Keratinocyte (primary cell): ENCODE results near the gene ITGA3. TPM values are rescaled to one million over a fixed set of nuclear protein-coding genes. Genes with fewer than 3 reads are reported as not detected.

Experiments
- DNase-seq: peaks from one replicate; pipeline ENCODE4 v3.0.0-alpha.2; 2011; ENCODE audit warnings: low read depth, missing footprints, low spot score
- FAIRE-seq: peaks from 2 replicates; lab custom pipeline; 2011; peaks lifted over from hg19 to GRCh38; lab: Jason Lieb, UNC
- H2AFZ ChIP-seq: 2 replicates; pipeline ENCODE4 v1.6.0; 2012; ENCODE audit warnings: low read length, control low read depth, inconsistent platforms; ENCODE audit not compliant: control insufficient read depth
- H3K27ac ChIP-seq: 2 replicates; pipeline ENCODE4 v1.5.1; 2011; ENCODE audit warnings: low read length; ENCODE audit not compliant: control insufficient read depth, insufficient read depth
- H3K27me3 ChIP-seq: 3 replicates; pipeline ENCODE4 v1.6.0; 2011; ENCODE audit warnings: low read length; ENCODE audit not compliant: control insufficient read depth, insufficient read depth; ENCODE audit errors: extremely low read depth
- H3K36me3 ChIP-seq, 2 experiments: 2 replicates in 1 of 2; 3 replicates in 1 of 2; pipeline ENCODE4 v1.5.1; 2011; ENCODE audit warnings: low read length in 2 of 2, mild to moderate bottlenecking in 1 of 2; ENCODE audit not compliant: control insufficient read depth in 2 of 2, insufficient read depth in 2 of 2; ENCODE audit errors: extremely low read depth in 1 of 2
- H3K4me1 ChIP-seq: 3 replicates; pipeline ENCODE4 v1.5.1; 2011; ENCODE audit warnings: low read length; ENCODE audit not compliant: control insufficient read depth, insufficient read depth; ENCODE audit errors: extremely low read depth
- H3K4me2 ChIP-seq: 3 replicates; pipeline ENCODE4 v1.6.0; 2011; ENCODE audit warnings: low read depth, low read length; ENCODE audit not compliant: control insufficient read depth, insufficient read depth; ENCODE audit errors: extremely low read depth
- H3K4me3 ChIP-seq, 3 experiments: fragments of 200-600 bp in 1 of 3; sonication (generic) in 1 of 3; 2 replicates in 2 of 3; 3 replicates in 1 of 3; pipeline ENCODE4 v1.5.1; 2011 to 2016; ENCODE audit warnings: low read length in 3 of 3, mild to moderate bottlenecking in 3 of 3, control low read depth in 2 of 3, inconsistent platforms in 1 of 3, low read depth in 1 of 3, mixed read lengths in 1 of 3, mixed run types in 1 of 3, moderate library complexity in 1 of 3; ENCODE audit not compliant: control insufficient read depth in 2 of 3, insufficient read depth in 2 of 3; ENCODE audit errors: extremely low read depth in 1 of 3
- H3K79me2 ChIP-seq: 2 replicates; pipeline ENCODE4 v1.6.0; 2012; ENCODE audit warnings: low read length; ENCODE audit not compliant: control insufficient read depth, insufficient read depth
- H3K9ac ChIP-seq: 3 replicates; pipeline ENCODE4 v1.6.0; 2011; ENCODE audit warnings: low read length; ENCODE audit not compliant: control insufficient read depth, insufficient read depth; ENCODE audit errors: extremely low read depth
- H3K9me1 ChIP-seq: 3 replicates; pipeline ENCODE4 v1.6.0; 2011; ENCODE audit warnings: low read length; ENCODE audit not compliant: control insufficient read depth, insufficient read depth; ENCODE audit errors: extremely low read depth
- H3K9me3 ChIP-seq: 2 replicates; pipeline ENCODE4 v1.5.1; 2012; ENCODE audit warnings: low read depth, low read length; ENCODE audit not compliant: control insufficient read depth
- H4K20me1 ChIP-seq: 3 replicates; pipeline ENCODE4 v1.6.0; 2011; ENCODE audit warnings: low read length; ENCODE audit not compliant: control insufficient read depth, insufficient read depth; ENCODE audit errors: extremely low read depth
- EZH2 ChIP-seq: IDR thresholded peaks from one replicate; pipeline ENCODE4 v1.6.1; 2012; ENCODE audit warnings: inconsistent platforms, mild to moderate bottlenecking, low read length, moderate library complexity
- dilution Hi-C: fragments of 300-500 bp; cut with MboI; formaldehyde crosslinking; loops from one replicate; pipeline ENCODE4 v1.7.0; 2020; ENCODE audit warnings: low sequenced_read_pairs; ENCODE audit not compliant: extremely low pct_ligation_motif_present
- polyA plus RNA-seq, 5 experiments: library from polyadenylated mRNA; depleted of rRNA in 3 of 5; stranded (reverse) in 3 of 5; stranded (forward) in 1 of 5; unstranded in 1 of 5; fragments of >200 nt; gene quantifications; 1 replicate in 1 of 5; 2 replicates in 3 of 5; 3 replicates in 1 of 5; pipeline versions ENCODE4 v1.2.1 to v1.2.3, GENCODE V29; 2011 to 2012; ENCODE audit warnings: missing spikeins in 2 of 5, low read depth in 1 of 5, low replicate concordance in 1 of 5
- TF ChIP-seq, protein P1 (sequence below), 3 experiments: IDR thresholded peaks in 1 of 3; conservative IDR thresholded peaks in 1 of 3; optimal IDR thresholded peaks in 1 of 3; 2 replicates in 2 of 3; 3 replicates in 1 of 3; pipeline versions ENCODE3 to v1.5.1; 2011; ENCODE audit warnings: low read length in 3 of 3, mild to moderate bottlenecking in 3 of 3, moderate library complexity in 2 of 3, control low read depth in 1 of 3, inconsistent platforms in 1 of 3; ENCODE audit not compliant: insufficient read depth in 2 of 3; ENCODE audit errors: extremely low read depth in 1 of 3

Gene ITGA3
- polyA plus RNA-seq, 1 donor (not counting 4 experiments of a cell fraction or from before 2014, with no cell fraction given), result 427 TPM

DNA sequence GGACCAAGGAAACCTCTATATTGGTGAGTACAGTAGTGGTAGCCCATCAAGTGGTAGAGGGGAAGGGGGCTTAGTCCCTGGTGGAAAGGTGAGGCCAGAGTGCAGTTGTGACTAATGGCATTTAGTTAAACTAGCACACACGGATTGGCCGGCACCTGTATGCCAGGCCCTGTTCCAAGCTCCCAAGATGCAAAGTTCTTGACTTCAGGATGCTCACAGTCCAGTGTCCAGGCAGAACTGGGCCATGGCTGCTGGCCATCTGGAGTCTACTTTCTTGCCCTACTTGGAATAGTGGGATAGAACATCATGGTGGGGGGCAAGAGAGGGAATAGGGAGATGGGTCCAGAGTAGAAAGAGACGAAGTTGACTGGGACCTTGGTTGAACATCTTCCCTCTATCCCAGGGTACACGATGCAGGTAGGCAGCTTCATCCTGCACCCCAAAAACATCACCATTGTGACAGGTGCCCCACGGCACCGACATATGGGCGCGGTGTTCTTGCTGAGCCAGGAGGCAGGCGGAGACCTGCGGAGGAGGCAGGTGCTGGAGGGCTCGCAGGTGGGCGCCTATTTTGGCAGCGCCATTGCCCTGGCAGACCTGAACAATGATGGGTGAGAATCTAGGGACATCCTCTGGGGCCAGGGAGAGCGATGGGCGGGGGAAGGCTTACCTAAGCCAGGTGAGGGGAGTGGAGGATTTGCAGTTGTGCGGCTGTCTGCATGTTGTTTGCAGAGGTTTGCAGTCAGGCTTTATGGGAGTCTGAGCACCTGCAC, 15.2 kb downstream of the ITGA3 start:
- no peak for FAIRE-seq
- dilution Hi-C loops, result no loop called here

DNA sequence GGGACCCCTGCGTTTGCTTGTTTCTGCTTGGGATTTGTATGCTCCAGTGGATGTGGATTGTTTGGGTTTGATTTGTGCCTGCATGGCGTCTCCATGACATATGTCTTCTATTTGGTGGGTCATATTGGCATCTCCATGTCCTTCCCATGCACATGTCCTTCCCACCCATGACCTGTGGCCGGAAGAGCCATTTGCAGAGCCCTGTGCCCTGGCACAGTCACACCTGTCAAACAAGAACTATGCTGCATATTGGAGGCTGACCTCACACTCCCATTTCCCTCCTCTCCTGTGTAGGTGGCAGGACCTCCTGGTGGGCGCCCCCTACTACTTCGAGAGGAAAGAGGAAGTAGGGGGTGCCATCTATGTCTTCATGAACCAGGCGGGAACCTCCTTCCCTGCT, 15.8 kb downstream of the ITGA3 start:
- Histone ChIP-seq H3K27me3 (no peaks in the 10 kb centered on the region), H2AFZ (no peak overlapping the region), H3K9ac (no peak overlapping the region), H3K9me1 (peaks cover 6% of the 10 kb centered on the region), H3K4me1 (no peaks in the 10 kb centered on the region), H3K4me2 (no peak overlapping the region), H3K79me2 (peaks cover 75% of the 10 kb centered on the region), H4K20me1 (peaks cover 64% of the 10 kb centered on the region), H3K36me3 (peaks cover 66 to 83% of the 10 kb centered on the region in 2 experiments), H3K4me3 (no peak overlapping the region), H3K27ac (no peak overlapping the region), H3K9me3 (no peaks in the 10 kb centered on the region)
- no peak for TF ChIP-seq EZH2
- TF ChIP-seq, protein P1, sequence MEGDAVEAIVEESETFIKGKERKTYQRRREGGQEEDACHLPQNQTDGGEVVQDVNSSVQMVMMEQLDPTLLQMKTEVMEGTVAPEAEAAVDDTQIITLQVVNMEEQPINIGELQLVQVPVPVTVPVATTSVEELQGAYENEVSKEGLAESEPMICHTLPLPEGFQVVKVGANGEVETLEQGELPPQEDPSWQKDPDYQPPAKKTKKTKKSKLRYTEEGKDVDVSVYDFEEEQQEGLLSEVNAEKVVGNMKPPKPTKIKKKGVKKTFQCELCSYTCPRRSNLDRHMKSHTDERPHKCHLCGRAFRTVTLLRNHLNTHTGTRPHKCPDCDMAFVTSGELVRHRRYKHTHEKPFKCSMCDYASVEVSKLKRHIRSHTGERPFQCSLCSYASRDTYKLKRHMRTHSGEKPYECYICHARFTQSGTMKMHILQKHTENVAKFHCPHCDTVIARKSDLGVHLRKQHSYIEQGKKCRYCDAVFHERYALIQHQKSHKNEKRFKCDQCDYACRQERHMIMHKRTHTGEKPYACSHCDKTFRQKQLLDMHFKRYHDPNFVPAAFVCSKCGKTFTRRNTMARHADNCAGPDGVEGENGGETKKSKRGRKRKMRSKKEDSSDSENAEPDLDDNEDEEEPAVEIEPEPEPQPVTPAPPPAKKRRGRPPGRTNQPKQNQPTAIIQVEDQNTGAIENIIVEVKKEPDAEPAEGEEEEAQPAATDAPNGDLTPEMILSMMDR (optimal IDR thresholded peaks at IDR 0.05 in 1 of 3, IDR thresholded peaks at IDR 0.05 in 1 of 3, conservative IDR thresholded peaks at IDR 0.05 in 1 of 3; ENCODE audit: extremely low read depth in 1 of 3, insufficient read depth in 2 of 3, low read length in 3 of 3), result no peak
- no peak for FAIRE-seq
- DNase-seq, result no peak
- dilution Hi-C loops, result no loop called here

More for the DNA sequence above, 15.2 kb downstream of the ITGA3 start:
- DNase-seq, result no peak
- no peak overlapping the region for H3K27ac ChIP-seq
- H3K9me1 ChIP-seq, result peaks cover 6% of the 10 kb centered on the region
- no peak overlapping the region for H3K9ac ChIP-seq
- peaks cover 63% of the 10 kb centered on the region for H4K20me1 ChIP-seq
- H3K36me3 ChIP-seq, result peaks cover 63 to 83% of the 10 kb centered on the region in 2 experiments
- H3K27me3 ChIP-seq, result no peaks in the 10 kb centered on the region
- H3K4me2 ChIP-seq, result no peak overlapping the region
- H3K4me1 ChIP-seq, result no peaks in the 10 kb centered on the region
- H3K4me3 ChIP-seq, result no peak overlapping the region
- no peak for TF ChIP-seq EZH2
- TF ChIP-seq, protein P1 (optimal IDR thresholded peaks at IDR 0.05 in 1 of 3, IDR thresholded peaks at IDR 0.05 in 1 of 3, conservative IDR thresholded peaks at IDR 0.05 in 1 of 3; ENCODE audit: extremely low read depth in 1 of 3, insufficient read depth in 2 of 3, low read length in 3 of 3), result no peak
- no peaks in the 10 kb centered on the region for H3K9me3 ChIP-seq
- H3K79me2 ChIP-seq, result peaks cover 81% of the 10 kb centered on the region
- H2AFZ ChIP-seq, result no peak overlapping the region
